ENCODE data around the gene RFX6.

RFX6 gene

GRCh38 chr6:116974526-116975316 is 97.7 kb downstream of the RFX6 start:
- H3K4me3 ChIP-seq (ENCODE audit: low read length), result no peak overlapping the region
- TF ChIP-seq ZNF274 (IDR thresholded peaks at IDR 0.05; ENCODE audit: low read depth, low read length), result no peak

GRCh38 chr6:116975600-116975999 is 98.6 kb downstream of the RFX6 start:
- no peak overlapping the region for H3K4me3 ChIP-seq (ENCODE audit: low read length)
- TF ChIP-seq ZNF274 (IDR thresholded peaks at IDR 0.05; ENCODE audit: low read depth, low read length), result no peak

GRCh38 chr6:116979560-116979959 is 102.5 kb downstream of the RFX6 start:
- TF ChIP-seq ZNF274 (IDR thresholded peaks at IDR 0.05; ENCODE audit: low read depth, low read length), result no peak
- H3K4me3 ChIP-seq (ENCODE audit: low read length), result no peak overlapping the region

Data from GM08714 (cell line).